GM18907 (cell line): ENCODE data around the gene CKS1B.
"Not testable (repeated sequence)": the region's sequence is repeated elsewhere in the genome, so short reads cannot be mapped to it uniquely, and the experiment has no call there.

Source experiments
- ATAC-seq: cut with Tn5 transposase; IDR thresholded peaks from one replicate; pipeline ENCODE4 v1.9.1; 2021; ENCODE audit warnings: mild to moderate bottlenecking, moderate library complexity; ENCODE audit not compliant: unreplicated experiment

The CKS1B gene

GRCh38 chr1:154962156-154962749, 12.2 kb upstream of the CKS1B start:
- ATAC-seq, result peak; percentile 4

GRCh38 chr1:154962795-154963330, 11.6 kb upstream of the CKS1B start:
- no peak for ATAC-seq

GRCh38 chr1:154963643-154964042, 10.8 kb upstream of the CKS1B start:
- no peak for ATAC-seq

- no peak for ATAC-seq
Observed at GRCh38 chr1:154964359-154964758, 10.1 kb upstream of the CKS1B start.

- ATAC-seq, result no peak
Observed at GRCh38 chr1:154966111-154966510, 8.4 kb upstream of the CKS1B start.

- no peak for ATAC-seq
Observed at GRCh38 chr1:154967331-154967950, 7.0 kb upstream of the CKS1B start.

GRCh38 chr1:154968731-154969130, 5.8 kb upstream of the CKS1B start:
- no peak for ATAC-seq

- no peak for ATAC-seq
Observed at GRCh38 chr1:154969246-154969645, 5.2 kb upstream of the CKS1B start.

GRCh38 chr1:154969860-154970452, 4.5 kb upstream of the CKS1B start:
- no peak for ATAC-seq

- no peak for ATAC-seq
Observed at GRCh38 chr1:154970631-154971340, 3.7 kb upstream of the CKS1B start, which contains the start of gene SHC1. Gene SHC1, minus strand, starts transcription at chr1:154970747. Its CDS starts 221 bp downstream, at chr1:154970526.

- no peak for ATAC-seq
Observed at GRCh38 chr1:154971341-154971998, 3.0 kb upstream of the CKS1B start.

GRCh38 chr1:154972213-154972516, 2.3 kb upstream of the CKS1B start:
- no peak for ATAC-seq

GRCh38 chr1:154972517-154973343, 1.8 kb upstream of the CKS1B start:
- no peak for ATAC-seq

- peak; percentile 32 for ATAC-seq
Observed at GRCh38 chr1:154973344-154974101, 958 bp upstream of the CKS1B start.

GRCh38 chr1:154974808-154975408, 427 bp downstream of the CKS1B start:
- ATAC-seq, result peak; percentile 44

- no peak for ATAC-seq
Observed at GRCh38 chr1:154975409-154976059, 1.1 kb downstream of the CKS1B start.

- not testable (repeated sequence) for ATAC-seq
Observed at GRCh38 chr1:154977762-154978161, 3.3 kb downstream of the CKS1B start.

- ATAC-seq, result no peak
Observed at GRCh38 chr1:154978360-154978759, 3.9 kb downstream of the CKS1B start.

- no peak for ATAC-seq
Observed at GRCh38 chr1:154982341-154982740, 7.9 kb downstream of the CKS1B start.
